Measurements from ENCODE around the gene GOSR2.

DNA sequence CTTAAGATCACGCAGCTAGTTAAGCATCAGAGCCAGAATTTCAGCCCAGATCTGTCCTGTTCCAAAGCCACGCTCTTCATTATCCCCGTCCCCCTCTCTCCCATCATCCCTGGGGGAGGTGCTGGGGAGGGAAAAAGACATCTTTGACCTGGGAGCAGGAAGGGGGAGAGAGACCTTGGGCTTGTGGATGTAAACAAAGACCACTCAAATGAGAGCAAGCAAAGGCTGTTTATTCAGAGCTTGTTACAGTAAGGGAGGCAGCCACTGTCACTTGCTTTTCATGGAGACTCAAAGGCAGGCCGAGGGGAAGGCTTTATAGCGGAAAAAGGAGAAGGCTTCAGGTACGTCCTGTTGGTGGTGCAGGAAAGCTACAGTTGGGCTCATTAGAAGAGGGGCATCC lies 59.6 kb downstream of the GOSR2 start:
- TF ChIP-seq, protein P1, sequence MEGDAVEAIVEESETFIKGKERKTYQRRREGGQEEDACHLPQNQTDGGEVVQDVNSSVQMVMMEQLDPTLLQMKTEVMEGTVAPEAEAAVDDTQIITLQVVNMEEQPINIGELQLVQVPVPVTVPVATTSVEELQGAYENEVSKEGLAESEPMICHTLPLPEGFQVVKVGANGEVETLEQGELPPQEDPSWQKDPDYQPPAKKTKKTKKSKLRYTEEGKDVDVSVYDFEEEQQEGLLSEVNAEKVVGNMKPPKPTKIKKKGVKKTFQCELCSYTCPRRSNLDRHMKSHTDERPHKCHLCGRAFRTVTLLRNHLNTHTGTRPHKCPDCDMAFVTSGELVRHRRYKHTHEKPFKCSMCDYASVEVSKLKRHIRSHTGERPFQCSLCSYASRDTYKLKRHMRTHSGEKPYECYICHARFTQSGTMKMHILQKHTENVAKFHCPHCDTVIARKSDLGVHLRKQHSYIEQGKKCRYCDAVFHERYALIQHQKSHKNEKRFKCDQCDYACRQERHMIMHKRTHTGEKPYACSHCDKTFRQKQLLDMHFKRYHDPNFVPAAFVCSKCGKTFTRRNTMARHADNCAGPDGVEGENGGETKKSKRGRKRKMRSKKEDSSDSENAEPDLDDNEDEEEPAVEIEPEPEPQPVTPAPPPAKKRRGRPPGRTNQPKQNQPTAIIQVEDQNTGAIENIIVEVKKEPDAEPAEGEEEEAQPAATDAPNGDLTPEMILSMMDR (conservative IDR thresholded peaks at IDR 0.05 in 1 of 2, IDR thresholded peaks at IDR 0.05 in 1 of 2; ENCODE audit: extremely low read depth in 1 of 2, insufficient read depth in 1 of 2, low read depth in 1 of 2, low read length in 2 of 2): no peak
- no peak for TF ChIP-seq EZH2 (IDR thresholded peaks at IDR 0.05; ENCODE audit: borderline replicate concordance, low read length)

All from mammary epithelial cell (primary cell).